Liver (tissue), 9 donors: ENCODE data around the gene NAPSA. TPM values are rescaled to one million over a fixed set of nuclear protein-coding genes. Genes with fewer than 3 reads are reported as not detected.

Source experiments
- DNase-seq: peaks from one replicate; pipeline ENCODE4 v3.0.0-alpha.2; 2017; ENCODE audit warnings: low spot score
- H3K27ac ChIP-seq, 2 donors: one replicate each; pipeline ENCODE4 v1.7.0; 2013; ENCODE audit warnings: inconsistent platforms in 2 of 2, low read length in 2 of 2, control low read depth in 1 of 2, low read depth in 1 of 2, mild to moderate bottlenecking in 1 of 2
- H3K27me3 ChIP-seq, 4 donors: one replicate each; pipeline versions ENCODE4 v1.6.1 to v1.7.0; 2013; ENCODE audit warnings: low read length in 3 of 4, inconsistent platforms in 1 of 4, mild to moderate bottlenecking in 1 of 4, moderate library complexity in 1 of 4; ENCODE audit not compliant: control insufficient read depth in 4 of 4, insufficient read depth in 4 of 4
- H3K36me3 ChIP-seq, 4 donors: one replicate each; pipeline versions ENCODE4 v1.6.1 to v1.7.0; 2013; ENCODE audit warnings: low read length in 3 of 4, mild to moderate bottlenecking in 3 of 4, low read depth in 1 of 4, moderate library complexity in 1 of 4; ENCODE audit not compliant: control insufficient read depth in 4 of 4, insufficient read depth in 3 of 4
- H3K4me1 ChIP-seq, 4 donors: one replicate each; pipeline versions ENCODE4 v1.6.1 to v1.7.0; 2013; ENCODE audit warnings: low read length in 3 of 4, mild to moderate bottlenecking in 3 of 4, moderate library complexity in 1 of 4; ENCODE audit not compliant: control insufficient read depth in 4 of 4, insufficient read depth in 4 of 4
- H3K4me3 ChIP-seq, 3 donors: one replicate each; pipeline versions ENCODE4 v1.6.1 to v1.7.0; 2013; ENCODE audit warnings: low read length in 3 of 3, control low read depth in 1 of 3, low read depth in 1 of 3, mild to moderate bottlenecking in 1 of 3
- H3K9ac ChIP-seq, 2 donors: one replicate each; pipeline ENCODE4 v1.7.0; 2013; ENCODE audit warnings: low read length in 2 of 2, mild to moderate bottlenecking in 2 of 2, moderate library complexity in 2 of 2, control low read depth in 1 of 2, low read depth in 1 of 2
- H3K9me3 ChIP-seq, 4 donors: one replicate each; pipeline versions ENCODE4 v1.6.1 to v1.7.0; 2013; ENCODE audit warnings: low read length in 3 of 4; ENCODE audit not compliant: control insufficient read depth in 4 of 4
- ATF3 ChIP-seq: IDR thresholded peaks from 2 replicates; pipeline ENCODE4 v1.6.1; 2016; ENCODE audit warnings: antibody characterized with exemption
- CTCF ChIP-seq: fragments of 150-350 bp; IDR thresholded peaks from 2 replicates; pipeline ENCODE4 v1.5.1; 2017; ENCODE audit warnings: improper control_type of control experiment, low read depth, low read length; ENCODE audit not compliant: missing input control
- EGR1 ChIP-seq, 2 donors: IDR thresholded peaks; 2 replicates each; pipeline ENCODE4 v1.6.1; 2016 to 2018; ENCODE audit warnings: antibody characterized with exemption in 2 of 2, low read depth in 2 of 2
- FOXA1 ChIP-seq: IDR thresholded peaks from 2 replicates; pipeline ENCODE4 v1.6.1; 2016; ENCODE audit warnings: antibody characterized with exemption
- FOXA2 ChIP-seq: IDR thresholded peaks from 2 replicates; pipeline ENCODE4 v1.6.1; 2016; ENCODE audit warnings: antibody characterized with exemption
- GABPA ChIP-seq, 2 donors: IDR thresholded peaks in 1 of 2; conservative IDR thresholded peaks in 1 of 2; 2 replicates each; pipeline ENCODE4 v1.6.1; 2016; ENCODE audit warnings: antibody characterized with exemption in 2 of 2, mild to moderate bottlenecking in 1 of 2, moderate library complexity in 1 of 2
- HNF4A ChIP-seq, 2 donors: conservative IDR thresholded peaks; 2 replicates each; pipeline ENCODE4 v1.6.1; 2016; ENCODE audit warnings: antibody characterized with exemption in 2 of 2, mild to moderate bottlenecking in 2 of 2
- HNF4G ChIP-seq: IDR thresholded peaks from 2 replicates; pipeline ENCODE4 v1.6.1; 2016; ENCODE audit warnings: antibody characterized with exemption
- JUND ChIP-seq, 2 donors: IDR thresholded peaks; 2 replicates each; pipeline ENCODE4 v1.6.1; 2016; ENCODE audit warnings: antibody characterized with exemption in 2 of 2
- MAX ChIP-seq: IDR thresholded peaks from 2 replicates; pipeline ENCODE4 v1.6.1; 2016; ENCODE audit warnings: antibody characterized with exemption
- NR2F2 ChIP-seq: IDR thresholded peaks from 2 replicates; pipeline ENCODE4 v1.6.1; 2016; ENCODE audit warnings: antibody characterized with exemption
- RAD21 ChIP-seq, 2 donors: IDR thresholded peaks; 2 replicates each; pipeline ENCODE4 v1.6.1; 2016; ENCODE audit warnings: antibody characterized with exemption in 2 of 2, mild to moderate bottlenecking in 2 of 2
- REST ChIP-seq: IDR thresholded peaks from 2 replicates; pipeline ENCODE4 v1.6.1; 2016; ENCODE audit warnings: antibody characterized with exemption, mild to moderate bottlenecking
- RXRA ChIP-seq, 2 donors: IDR thresholded peaks; 2 replicates each; pipeline ENCODE4 v1.6.1; 2017 to 2018; ENCODE audit warnings: antibody characterized with exemption in 2 of 2, mild to moderate bottlenecking in 1 of 2
- SP1 ChIP-seq: IDR thresholded peaks from 2 replicates; pipeline ENCODE4 v1.6.1; 2018; ENCODE audit warnings: antibody characterized with exemption, mild to moderate bottlenecking
- TAF1 ChIP-seq: conservative IDR thresholded peaks from 2 replicates; pipeline ENCODE4 v1.6.1; 2016; ENCODE audit warnings: antibody characterized with exemption, mild to moderate bottlenecking
- YY1 ChIP-seq: IDR thresholded peaks from 2 replicates; pipeline ENCODE4 v1.6.1; 2016; ENCODE audit warnings: antibody characterized with exemption, mild to moderate bottlenecking
- ZBTB33 ChIP-seq: IDR thresholded peaks from 2 replicates; pipeline ENCODE4 v1.6.1; 2016; ENCODE audit warnings: antibody characterized with exemption
- WGBS: extraction: QIAGEN DNeasy Blood & Tissue Kit; methylation state at CpG from one replicate; pipeline ENCODE4 v1.1.7; 2013; 5-methylcytosine and 5-hydroxymethylcytosine counted together
- polyA plus RNA-seq, 2 donors: library from polyadenylated mRNA; stranded (reverse) in 1 of 2; unstranded in 1 of 2; fragments of 200-250 nt in 1 of 2; fragments of >200 nt in 1 of 2; fragmentation: Nextera tagmentation in 1 of 2; extraction: Ambion mirVana in 1 of 2; gene quantifications; one replicate each; pipeline versions ENCODE4 v1.2.1 to v1.2.3, GENCODE V29; 2013 to 2015
- total RNA-seq, 2 donors: library from RNA; depleted of rRNA; stranded (reverse); fragments of >200 nt; gene quantifications; one replicate each; pipeline ENCODE4 v1.2.3, GENCODE V29; 2014
- donor health status: healthy.
- donor health status: healthy.
- donor health status: healthy.
- donor health status: healthy.
- donor health status: healthy.

The NAPSA gene
- total RNA-seq (under 1 TPM; 0.28 to 0.59 TPM), polyA plus RNA-seq (under 1 TPM; 0.50 to 0.74 TPM)

GRCh38 chr19:50365434-50366306 lies at the start of gene NAPSA:
TSS of gene NAPSA (minus strand) at chr19:50365639. CDS start at chr19:50365621, 18 bp downstream.
- DNase-seq, result no peak
- H3K4me3 ChIP-seq, result no peak within 1 kb of the TSS
- WGBS, result 88% methylated on average over 11 of the region's 11 CpGs
- H3K27me3 ChIP-seq, result no peaks in the 10 kb centered on the region
- TF ChIP-seq HNF4G (no peak), REST (no peak), HNF4A (conservative IDR thresholded peaks at IDR 0.05) (no peak), ZBTB33 (no peak), YY1 (no peak), NR2F2 (no peak), GABPA (IDR thresholded peaks at IDR 0.05 in 1 of 2, conservative IDR thresholded peaks at IDR 0.05 in 1 of 2) (no peak), EGR1 (IDR thresholded peaks at IDR 0.05; ENCODE audit: low read depth in 2 of 2) (no peak), RXRA (IDR thresholded peaks at IDR 0.05) (no peak), JUND (IDR thresholded peaks at IDR 0.05) (no peak), RAD21 (IDR thresholded peaks at IDR 0.05) (no peak), MAX (no peak), CTCF (no peak), FOXA2 (no peak), FOXA1 (no peak), ATF3 (no peak), TAF1 (no peak), SP1 (no peak)
- H3K4me1 ChIP-seq, result peaks cover 0 to 13% (median 5%) of the 10 kb centered on the region in 4 donors
- H3K36me3 ChIP-seq, result no peaks in the 10 kb centered on the region
- H3K9ac ChIP-seq, result no peak within 1 kb of the TSS
- H3K27ac ChIP-seq, result no peak within 1 kb of the TSS
- no peaks in the 10 kb centered on the region for H3K9me3 ChIP-seq
